HCT116 (cell line): ENCODE data around the gene FIBP. TPM values are rescaled to one million over a fixed set of nuclear protein-coding genes. Genes with fewer than 3 reads are reported as not detected.

Experiments used
- ATAC-seq: fragments of 200-7000 bp; cut with Tn5 transposase; 2 replicates; pipeline ENCODE4 v1.9.1; 2020; ENCODE audit warnings: mild to moderate bottlenecking, moderate library complexity
- BruUV-seq: library from RNA; stranded (reverse); fragments of 400-500 nt; replicated peaks from 2 replicates; lab custom pipeline; 2021; lab: Mats Ljungman, UMichigan
- CTCF ChIA-PET: fragments of 300-600 bp; sonication (Branson Sonifier 250); formaldehyde crosslinking; loops from one replicate; lab custom pipeline; 2021; ENCODE audit warnings: antibody characterized with exemption; lab: Charles Lee
- POLR2A ChIA-PET: fragments of 300-600, 350-600 bp; sonication (Branson Sonifier 250); formaldehyde crosslinking; loops from one replicate; lab custom pipeline; 2021; ENCODE audit warnings: antibody characterized with exemption; lab: Charles Lee
- RAD21 ChIA-PET, 2 experiments: fragments of 300-600 bp; sonication (Branson Sonifier 250); formaldehyde crosslinking; loops; one replicate each; lab custom pipeline; 2023; ENCODE audit warnings: low total read pairs in 2 of 2; ENCODE audit not compliant: uncharacterized antibody in 2 of 2, unreplicated experiment in 2 of 2, low non-redundant PET in 1 of 2; lab: Charles Lee
- DNase-seq: peaks from one replicate; pipeline ENCODE4 v3.0.0-alpha.2; 2010; ENCODE audit warnings: low read depth, low spot score
- H2AFZ ChIP-seq: fragments of 200-600 bp; shearing (Covaris generic), sonication (generic); 2 replicates; pipeline ENCODE4 v1.6.1; 2017; ENCODE audit warnings: low read depth, mixed run types, mixed read lengths, antibody characterized with exemption, low read length; ENCODE audit not compliant: poor library complexity, severe bottlenecking
- H3K27ac ChIP-seq: 2 replicates; pipeline ENCODE4 v1.5.1; 2012; ENCODE audit warnings: low read depth, low read length
- H3K27me3 ChIP-seq: fragments of 200-600 bp; sonication (generic); 2 replicates; pipeline ENCODE4 v1.6.1; 2016; ENCODE audit warnings: mixed run types, low read length, mixed read lengths; ENCODE audit not compliant: insufficient read depth
- H3K36me3 ChIP-seq, 2 experiments: fragments of 200-500 bp in 1 of 2; fragments of 200-600 bp in 1 of 2; sonication (Bioruptor generic) in 1 of 2; sonication (generic) in 1 of 2; 2 replicates each; pipeline versions ENCODE4 v1.5.1 to v1.6.1; 2014 to 2016; ENCODE audit warnings: low read length in 2 of 2, inconsistent platforms in 1 of 2, mixed read lengths in 1 of 2, mixed run types in 1 of 2; ENCODE audit not compliant: insufficient read depth in 2 of 2, control insufficient read depth in 1 of 2
- H3K4me1 ChIP-seq, 2 experiments: fragments of 200-600 bp in 1 of 2; sonication (generic) in 1 of 2; 2 replicates each; pipeline versions ENCODE4 v1.5.1 to v1.6.1; 2012 to 2017; ENCODE audit warnings: low read length in 2 of 2, inconsistent platforms in 1 of 2, mild to moderate bottlenecking in 1 of 2, mixed read lengths in 1 of 2, mixed run types in 1 of 2, moderate library complexity in 1 of 2; ENCODE audit not compliant: insufficient read depth in 2 of 2, control insufficient read depth in 1 of 2
- H3K4me2 ChIP-seq: fragments of 200-600 bp; sonication (generic); 2 replicates; pipeline ENCODE4 v1.6.1; 2017; ENCODE audit warnings: mixed run types, low read length, mixed read lengths
- H3K4me3 ChIP-seq, 2 experiments: fragments of 200-600 bp in 1 of 2; sonication (generic) in 1 of 2; replicated peaks in 1 of 2; 2 replicates each; pipeline ENCODE4 v1.5.1; 2011 to 2016; ENCODE audit warnings: low read length in 2 of 2, control low read depth in 1 of 2, low read depth in 1 of 2, mild to moderate bottlenecking in 1 of 2, mixed read lengths in 1 of 2, mixed run types in 1 of 2
- H3K79me2 ChIP-seq: fragments of 200-600 bp; sonication (generic); 2 replicates; pipeline ENCODE4 v1.6.1; 2017; ENCODE audit warnings: mild to moderate bottlenecking, mixed run types, low read length, moderate library complexity, mixed read lengths; ENCODE audit not compliant: insufficient read depth
- H3K9ac ChIP-seq: fragments of 200-600 bp; sonication (generic); 2 replicates; pipeline ENCODE4 v1.6.1; 2016; ENCODE audit warnings: low read length, mixed read lengths
- H3K9me2 ChIP-seq: fragments of 200-600 bp; sonication (generic), shearing (Covaris generic); 2 replicates; pipeline ENCODE4 v1.6.1; 2017; ENCODE audit warnings: mixed run types, mild to moderate bottlenecking, moderate library complexity; ENCODE audit not compliant: insufficient read depth
- H3K9me3 ChIP-seq, 2 experiments: fragments of 200-500 bp in 1 of 2; fragments of 200-600 bp in 1 of 2; sonication (Bioruptor generic) in 1 of 2; sonication (generic) in 1 of 2; 2 replicates each; pipeline ENCODE4 v1.6.1; 2014 to 2017; ENCODE audit warnings: low read length in 2 of 2, mixed read lengths in 2 of 2, inconsistent platforms in 1 of 2, low read depth in 1 of 2, mild to moderate bottlenecking in 1 of 2, mixed run types in 1 of 2, moderate library complexity in 1 of 2; ENCODE audit not compliant: control insufficient read depth in 1 of 2, insufficient read depth in 1 of 2
- H4K20me1 ChIP-seq: fragments of 200-600 bp; sonication (generic), shearing (Covaris generic); 2 replicates; pipeline ENCODE4 v1.6.1; 2017; ENCODE audit warnings: mixed run types, mild to moderate bottlenecking, moderate library complexity; ENCODE audit not compliant: insufficient read depth
- RAD21 ChIP-seq: IDR thresholded peaks from 2 replicates; pipeline ENCODE4 v1.6.1; 2012; ENCODE audit warnings: low read depth, mild to moderate bottlenecking
- REST ChIP-seq: IDR thresholded peaks from 2 replicates; pipeline ENCODE4 v1.6.1; 2012; ENCODE audit warnings: low read depth
- TCF7L2 ChIP-seq: IDR thresholded peaks from 2 replicates; pipeline ENCODE4 v1.7.0; 2011; ENCODE audit warnings: borderline replicate concordance, inconsistent platforms; ENCODE audit not compliant: insufficient read depth, insufficient read length; ENCODE audit errors: extremely low read depth
- intact Hi-C: fragments of 100-400 bp; cut with micrococcal nuclease; formaldehyde crosslinking; loops from 2 replicates; pipeline ENCODE4 v1.10.0; 2022
- total RNA-seq: library from RNA; stranded (reverse); gene quantifications from one replicate; pipeline ENCODE4 v1.2.1, GENCODE V29; 2021; ENCODE audit not compliant: unreplicated experiment

FIBP gene
- total RNA-seq, 1 experiment from 2014 or later, result 96.0 TPM

GRCh38 chr11:65858681-65859087 lies 29.6 kb downstream of the FIBP start:
- no TSS peak for BruUV-seq
- CTCF ChIA-PET, result interaction anchor here (0.6 to 4.3 kb wide), 6 partner anchors 20 to 147 kb away, joined by 3 to 82 read pairs (median 10); partner anchors contain the start of genes AP5B1, CCDC85B, FIBP and KAT5

More at GRCh38 chr11:65858681-65859087, 29.6 kb downstream of the FIBP start:
- Histone ChIP-seq H3K9ac (peak overlapping the region; percentile 99), H3K36me3 (peaks cover 25 to 37% of the 10 kb centered on the region in 2 experiments), H3K27ac (peak overlapping the region; percentile 97), H3K4me1 (peaks cover 23 to 44% of the 10 kb centered on the region in 2 experiments), H2AFZ (peak overlapping the region; percentile 50), H3K27me3 (no peaks in the 10 kb centered on the region), H4K20me1 (peaks cover 15% of the 10 kb centered on the region; the same call in 1 of the 2 replicates)
- RAD21 ChIA-PET, result interaction anchor here in 1 of 2 experiments (1.1 kb wide), 1 partner anchor 30 kb away, joined by 3 read pairs; no protein-coding TSS in a partner anchor
- ATAC-seq, result no peak
- intact Hi-C loops, result loop anchor here (1.0 kb wide), 2 partner anchors 146 to 243 kb away; partner anchors contain the start of genes KAT5 and PCNX3
- TF ChIP-seq REST (no peak), TCF7L2 (no peak), RAD21 (no peak)
- TF ChIP-seq, all 23 proteins: peak for 0
- H3K9me3 ChIP-seq, result no peaks in the 10 kb centered on the region
- POLR2A ChIA-PET, result interaction anchor here (0.6 to 5.3 kb wide), 18 partner anchors 7 to 530 kb away, joined by 3 to 84 read pairs (median 6); partner anchors contain the start of genes BANF1, CCDC85B, FIBP and FOSL1
- H3K79me2 ChIP-seq, result peaks cover 63% of the 10 kb centered on the region
- H3K4me3 ChIP-seq, result peak overlapping the region; percentile 85 to 100
- peak overlapping the region; percentile 77 for H3K4me2 ChIP-seq
- no peaks in the 10 kb centered on the region for H3K9me2 ChIP-seq
- DNase-seq, result no peak
